HepG2 (cell line): ENCODE results near the gene ADAMTS15. TPM values are rescaled to one million over a fixed set of nuclear protein-coding genes. Genes with fewer than 3 reads are reported as not detected.

Source experiments
- ATAC-seq: fragments of 200-7000 bp; cut with Tn5 transposase; 3 replicates; pipeline ENCODE4 v1.9.1; 2020; ENCODE audit warnings: mild to moderate bottlenecking, moderate library complexity
- BruUV-seq: library from RNA; stranded (reverse); fragments of 400-500 nt; replicated peaks from 2 replicates; lab custom pipeline; 2021; lab: Mats Ljungman, UMichigan
- CTCF ChIA-PET: fragments of 300-600 bp; formaldehyde crosslinking; extraction: SDS; loops from one replicate; lab custom pipeline; 2021; ENCODE audit warnings: low total read pairs, inconsistent platforms, low intra/inter-chr PET ratio; lab: Yijun Ruan, JAX
- POLR2A ChIA-PET: fragments of 350-600 bp; sonication (Branson Sonifier 250); formaldehyde crosslinking; loops from one replicate; lab custom pipeline; 2020; ENCODE audit warnings: antibody characterized with exemption, inconsistent platforms; lab: Yijun Ruan, JAX
- DNase-seq: peaks from one replicate; pipeline ENCODE4 v3.0.0-alpha.2; 2015; ENCODE audit warnings: low spot score
- FAIRE-seq: peaks from 3 replicates; lab custom pipeline; 2011; peaks lifted over from hg19 to GRCh38; lab: Jason Lieb, UNC
- H2AFZ ChIP-seq: one replicate; pipeline ENCODE4 v1.6.1; 2011; ENCODE audit warnings: low read length, inconsistent platforms
- H3K27ac ChIP-seq: fragments of 300-600 bp; 3 replicates; pipeline ENCODE4 v1.8.0; 2011; ENCODE audit warnings: mixed run types, mild to moderate bottlenecking, mixed read lengths, low read length, inconsistent platforms; ENCODE audit not compliant: insufficient read depth; ENCODE audit errors: extremely low read length
- H3K27me3 ChIP-seq, 2 experiments: fragments of 200-600 bp in 1 of 2; 2 replicates in 1 of 2; 3 replicates in 1 of 2; pipeline versions ENCODE4 v1.6.0 to v1.8.0; 2011; ENCODE audit warnings: low read length in 2 of 2, mild to moderate bottlenecking in 2 of 2, moderate library complexity in 2 of 2, inconsistent platforms in 1 of 2; ENCODE audit not compliant: insufficient read depth in 2 of 2, control insufficient read depth in 1 of 2
- H3K36me3 ChIP-seq, 2 experiments: fragments of 200-600 bp in 1 of 2; replicated peaks in 1 of 2; 2 replicates in 1 of 2; 3 replicates in 1 of 2; pipeline versions ENCODE4 v1.5.1 to v1.8.0; 2011; ENCODE audit warnings: low read length in 2 of 2, inconsistent platforms in 1 of 2; ENCODE audit not compliant: insufficient read depth in 2 of 2, control insufficient read depth in 1 of 2
- H3K4me1 ChIP-seq: 2 replicates; pipeline ENCODE4 v1.5.1; 2012; ENCODE audit warnings: low read length, inconsistent platforms; ENCODE audit not compliant: insufficient read depth
- H3K4me2 ChIP-seq: 2 replicates; pipeline ENCODE4 v1.6.0; 2011; ENCODE audit warnings: low read depth, low read length, inconsistent platforms
- H3K4me3 ChIP-seq, 3 experiments: fragments of 200-600 bp in 1 of 3; sonication (generic), shearing (Covaris generic) in 1 of 3; replicated peaks in 1 of 3; 2 replicates each; pipeline ENCODE4 v1.5.1; 2011 to 2016; ENCODE audit warnings: low read length in 3 of 3, inconsistent platforms in 2 of 3, low read depth in 2 of 3, mild to moderate bottlenecking in 2 of 3, control low read depth in 1 of 3, mixed read lengths in 1 of 3; ENCODE audit not compliant: insufficient read depth in 1 of 3
- H3K79me2 ChIP-seq: one replicate; pipeline ENCODE4 v1.6.1; 2011; ENCODE audit warnings: low read length, inconsistent platforms; ENCODE audit not compliant: insufficient read depth
- H3K9ac ChIP-seq: 2 replicates; pipeline ENCODE4 v1.6.0; 2011; ENCODE audit warnings: mild to moderate bottlenecking, low read depth, low read length, inconsistent platforms; ENCODE audit not compliant: insufficient read depth
- H3K9me3 ChIP-seq: 2 replicates; pipeline ENCODE4 v1.5.1; 2012; ENCODE audit warnings: mild to moderate bottlenecking, low read length
- H4K20me1 ChIP-seq: 2 replicates; pipeline ENCODE4 v1.6.0; 2011; ENCODE audit warnings: inconsistent platforms, mild to moderate bottlenecking, low read length, moderate library complexity; ENCODE audit not compliant: insufficient read depth
- CREB1 ChIP-seq, 2 experiments: fragments of 450-650 bp in 1 of 2; IDR thresholded peaks; 2 replicates each; pipeline ENCODE4 v1.6.1; 2016 to 2017; ENCODE audit warnings: control low read depth in 1 of 2, mild to moderate bottlenecking in 1 of 2, missing compliant biosample characterization in 1 of 2, missing genetic modification characterization in 1 of 2
- GTF3A ChIP-seq: sonication (generic); formaldehyde crosslinking; conservative IDR thresholded peaks from 2 replicates; pipeline ENCODE4 v1.4.0; 2020; ENCODE audit warnings: mild to moderate bottlenecking, missing genetic modification reagents
- NFIC ChIP-seq: IDR thresholded peaks from 2 replicates; pipeline ENCODE4 v1.6.1; 2012; ENCODE audit warnings: mild to moderate bottlenecking, low read length, inconsistent platforms
- PHF8 ChIP-seq: sonication (generic); formaldehyde crosslinking; IDR thresholded peaks from 2 replicates; pipeline ENCODE4 v1.5.0; 2020; ENCODE audit warnings: missing genetic modification reagents
- SOX13 ChIP-seq, 3 experiments: fragments of 450-650 bp in 1 of 3; sonication (generic) in 1 of 3; formaldehyde crosslinking in 1 of 3; IDR thresholded peaks in 2 of 3; conservative IDR thresholded peaks in 1 of 3; 2 replicates each; pipeline versions ENCODE4 v1.5.0 to v1.6.1; 2016 to 2020; ENCODE audit warnings: antibody characterized with exemption in 1 of 3, mild to moderate bottlenecking in 1 of 3, missing compliant biosample characterization in 1 of 3, missing genetic modification reagents in 1 of 3, moderate library complexity in 1 of 3
- TMF1 ChIP-seq: sonication (generic); formaldehyde crosslinking; IDR thresholded peaks from 2 replicates; pipeline ENCODE4 v1.8.1; 2022; ENCODE audit warnings: low read depth, missing genetic modification reagents
- ZNF83 ChIP-seq: sonication (generic); formaldehyde crosslinking; IDR thresholded peaks from 2 replicates; pipeline ENCODE4 v1.4.0; 2020; ENCODE audit warnings: missing genetic modification reagents, mild to moderate bottlenecking, borderline replicate concordance
- ZNF879 ChIP-seq: sonication (generic); formaldehyde crosslinking; IDR thresholded peaks from 2 replicates; pipeline ENCODE4 v1.8.1; 2023; ENCODE audit warnings: missing genetic modification reagents
- ZSCAN9 ChIP-seq: IDR thresholded peaks from 2 replicates; pipeline ENCODE4 v1.6.1; 2016; ENCODE audit warnings: borderline replicate concordance
- WGBS: methylation state at CpG from one replicate; pipeline ENCODE4 v1.1.6; 2017; ENCODE audit warnings: low lambda C conversion rate; 5-methylcytosine and 5-hydroxymethylcytosine counted together
- in situ Hi-C: cut with HindIII; loops from 2 replicates; pipeline ENCODE4 v1.10.0; 2017; ENCODE audit warnings: low pct_unique_long_range_greater_than_20kb; ENCODE audit not compliant: extremely low pct_ligation_motif_present
- intact Hi-C: fragments of 100-400 bp; cut with micrococcal nuclease; formaldehyde crosslinking; loops from one replicate; pipeline ENCODE4 v1.10.0; 2022; ENCODE audit not compliant: unreplicated experiment
- polyA plus RNA-seq, 8 experiments: library from polyadenylated mRNA; depleted of rRNA in 3 of 8; stranded (reverse) in 7 of 8; unstranded in 1 of 8; fragments of >200 nt; fragmentation: Illumina TruSeq in 4 of 8; extraction: Trizol in 4 of 8; gene quantifications; 2 replicates each; pipeline versions ENCODE4 v1.2.1 to v1.2.3, GENCODE V29; 2011 to 2016; ENCODE audit warnings: low read depth in 4 of 8, missing spikeins in 1 of 8, mixed read lengths in 1 of 8; ENCODE audit not compliant: insufficient read depth in 1 of 8
- total RNA-seq, 5 experiments: library from RNA; depleted of rRNA; stranded (reverse); fragments of >200 nt; fragmentation: Illumina TruSeq; extraction: Trizol; gene quantifications; 2 replicates each; pipeline ENCODE4 v1.2.3, GENCODE V29; 2016; ENCODE audit warnings: low read depth in 1 of 5

The ADAMTS15 gene
- total and polyA plus RNA-seq, 2 of the 13 experiments (the other 11 are each of a cell fraction or from before 2014, with no cell fraction given), result 0.01 to 0.02 TPM

DNA sequence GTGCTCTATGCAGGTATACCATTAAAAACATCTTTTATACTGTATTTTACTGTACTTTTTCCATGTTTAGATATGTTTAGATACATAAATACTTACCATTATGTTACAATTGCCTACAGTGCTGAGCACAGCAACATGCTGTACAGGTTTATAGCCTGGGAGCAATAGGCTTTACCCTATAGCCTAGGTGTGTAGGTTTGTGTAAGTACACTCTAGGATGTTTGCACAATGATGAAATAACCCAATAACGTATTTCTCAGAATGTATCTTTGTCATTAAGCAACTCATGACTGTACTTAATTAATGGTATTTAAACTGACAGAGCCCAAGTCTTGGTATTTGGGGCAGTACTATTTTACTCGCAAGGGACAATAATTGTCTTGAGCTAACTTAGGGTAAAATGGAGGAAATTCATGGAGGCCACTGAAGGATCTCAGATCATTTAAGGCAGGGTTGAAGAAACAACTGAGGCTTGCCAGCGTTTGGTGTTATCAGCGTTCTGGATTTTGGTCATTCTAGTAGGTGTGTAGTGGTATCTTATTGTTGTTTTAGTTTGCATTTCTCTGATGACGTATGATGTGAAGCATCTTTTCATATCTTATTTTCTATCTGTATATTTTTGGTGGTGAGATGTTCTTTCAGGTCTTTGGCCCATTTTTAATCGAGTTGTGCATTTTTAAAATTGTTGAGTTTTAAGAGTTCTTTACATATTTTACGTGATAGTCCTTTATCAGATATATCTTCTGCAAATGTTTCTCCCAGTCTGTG is 42.4 kb downstream of the ADAMTS15 start:
- no TSS peak for BruUV-seq
- CTCF ChIA-PET, result no interaction called here
- Histone ChIP-seq H3K4me1 (peaks cover 15% of the 10 kb centered on the region), H3K4me3 (no peak overlapping the region), H3K27me3 (no peaks in the 10 kb centered on the region; a peak in 1 of 5 replicates), H4K20me1 (no peaks in the 10 kb centered on the region), H3K4me2 (no peak overlapping the region), H3K9me3 (no peaks in the 10 kb centered on the region), H3K27ac (no peak overlapping the region), H3K36me3 (no peaks in the 10 kb centered on the region), H3K9ac (no peak overlapping the region), H3K79me2 (no peaks in the 10 kb centered on the region), H2AFZ (no peak overlapping the region)
- POLR2A ChIA-PET, result no interaction called here
- in situ Hi-C loops (no loop called here), intact Hi-C loops (no loop called here)
- no peak for ATAC-seq
- WGBS, result 24% methylated on average over 7 of the region's 7 CpGs
- no peak for DNase-seq
- TF ChIP-seq ZNF879 (CRISPR knock-in tag), result no peak
- no peak for TF ChIP-seq ZSCAN9
- no peak for TF ChIP-seq SOX13 (IDR thresholded peaks at IDR 0.05)
- TF ChIP-seq SOX13 (CRISPR knock-in tag; conservative IDR thresholded peaks at IDR 0.05 in 1 of 2, IDR thresholded peaks at IDR 0.05 in 1 of 2), result no peak
- TF ChIP-seq CREB1 (IDR thresholded peaks at IDR 0.05), result peak; percentile 74
- TF ChIP-seq CREB1 (CRISPR knock-in tag; IDR thresholded peaks at IDR 0.05), result no peak
- TF ChIP-seq TMF1 (CRISPR knock-in tag), result no peak
- no peak for TF ChIP-seq PHF8 (CRISPR knock-in tag)
- no peak for TF ChIP-seq GTF3A
- TF ChIP-seq ZNF83 (CRISPR knock-in tag), result no peak
- no peak for TF ChIP-seq NFIC
- FAIRE-seq, result no peak
